Endothelial cell of umbilical vein (primary cell): ENCODE measurements around the gene PLXNA4. TPM values are rescaled to one million over a fixed set of nuclear protein-coding genes. Genes with fewer than 3 reads are reported as not detected.

Source experiments
- BruUV-seq: library from RNA; stranded (reverse); fragments of 400-500 nt; replicated peaks from 2 replicates; lab custom pipeline; 2021; lab: Mats Ljungman, UMichigan
- CTCF ChIA-PET: fragments of 300-600, 350-600 bp; sonication (Branson Sonifier 250); formaldehyde crosslinking; loops from one replicate; lab custom pipeline; 2021; ENCODE audit warnings: antibody characterized with exemption, inconsistent platforms; lab: Charles Lee
- POLR2A ChIA-PET: fragments of 300-600, 350-600 bp; sonication (Branson Sonifier 250); formaldehyde crosslinking; loops from one replicate; lab custom pipeline; 2021; ENCODE audit warnings: antibody characterized with exemption, inconsistent platforms; lab: Charles Lee
- DNase-seq: peaks from one replicate; pipeline ENCODE4 v3.0.0-alpha.2; 2011; ENCODE audit warnings: low read depth, low spot score
- FAIRE-seq: peaks from 2 replicates; lab custom pipeline; 2011; peaks lifted over from hg19 to GRCh38; lab: Jason Lieb, UNC
- H2AFZ ChIP-seq: 2 replicates; pipeline ENCODE4 v1.6.0; 2012; ENCODE audit warnings: low read depth, low read length, control low read depth, inconsistent platforms
- H3K27ac ChIP-seq: 2 replicates; pipeline ENCODE4 v1.5.1; 2011; ENCODE audit warnings: low read depth, mild to moderate bottlenecking, control low read depth, low read length, moderate library complexity; ENCODE audit not compliant: insufficient read depth
- H3K27me3 ChIP-seq, 2 experiments: 2 replicates each; pipeline versions ENCODE4 v1.6.0 to v1.6.1; 2011; ENCODE audit warnings: low read length in 2 of 2, mixed read lengths in 1 of 2; ENCODE audit not compliant: control insufficient read depth in 2 of 2, insufficient read depth in 2 of 2
- H3K36me3 ChIP-seq, 2 experiments: 2 replicates in 1 of 2; 3 replicates in 1 of 2; pipeline ENCODE4 v1.5.1; 2011; ENCODE audit warnings: low read length in 2 of 2, mild to moderate bottlenecking in 1 of 2, moderate library complexity in 1 of 2; ENCODE audit not compliant: control insufficient read depth in 2 of 2, insufficient read depth in 2 of 2; ENCODE audit errors: extremely low read depth in 1 of 2
- H3K4me1 ChIP-seq: 3 replicates; pipeline ENCODE4 v1.5.1; 2011; ENCODE audit warnings: mild to moderate bottlenecking, low read length; ENCODE audit not compliant: control insufficient read depth, insufficient read depth; ENCODE audit errors: extremely low read depth
- H3K4me2 ChIP-seq: 2 replicates; pipeline ENCODE4 v1.6.1; 2011; ENCODE audit warnings: low read length, control low read depth, mixed read lengths; ENCODE audit not compliant: insufficient read depth
- H3K4me3 ChIP-seq, 3 experiments: fragments of 200-600 bp in 1 of 3; sonication (generic), shearing (Covaris generic) in 1 of 3; replicated peaks in 1 of 3; 2 replicates each; pipeline ENCODE4 v1.5.1; 2011 to 2016; ENCODE audit warnings: control low read depth in 3 of 3, low read length in 3 of 3, mild to moderate bottlenecking in 2 of 3, inconsistent platforms in 1 of 3, low read depth in 1 of 3, moderate library complexity in 1 of 3; ENCODE audit not compliant: insufficient read depth in 1 of 3
- H3K79me2 ChIP-seq: 2 replicates; pipeline ENCODE4 v1.6.0; 2012; ENCODE audit warnings: low read length, inconsistent platforms; ENCODE audit not compliant: control insufficient read depth, insufficient read depth
- H3K9ac ChIP-seq: replicated peaks from 2 replicates; pipeline ENCODE3; 2011; ENCODE audit warnings: low read length, control low read depth; ENCODE audit not compliant: insufficient read depth; ENCODE audit errors: extremely low read depth
- H3K9me1 ChIP-seq: replicated peaks from 3 replicates; pipeline ENCODE4 v1.6.0; 2011; ENCODE audit warnings: mild to moderate bottlenecking, low read length; ENCODE audit not compliant: control insufficient read depth, insufficient read depth; ENCODE audit errors: extremely low read depth
- H3K9me3 ChIP-seq: replicated peaks from 2 replicates; pipeline ENCODE4 v1.5.1; 2012; ENCODE audit warnings: low read length, inconsistent platforms; ENCODE audit not compliant: control insufficient read depth, insufficient read depth
- H4K20me1 ChIP-seq: replicated peaks from 2 replicates; pipeline ENCODE3; 2011; ENCODE audit warnings: mild to moderate bottlenecking, low read length; ENCODE audit not compliant: control insufficient read depth, insufficient read depth; ENCODE audit errors: extremely low read depth
- CTCF ChIP-seq, 2 donors: IDR thresholded peaks; 1 replicate in 1 of 2; 2 replicates in 1 of 2; pipeline ENCODE4 v1.5.1; 2011; ENCODE audit warnings: low read length in 2 of 2, mild to moderate bottlenecking in 2 of 2, moderate library complexity in 2 of 2, control low read depth in 1 of 2, inconsistent platforms in 1 of 2, low read depth in 1 of 2; ENCODE audit not compliant: insufficient read depth in 1 of 2; ENCODE audit errors: extremely low read depth in 1 of 2
- EZH2 ChIP-seq: IDR thresholded peaks from 2 replicates; pipeline ENCODE4 v1.6.1; 2012; ENCODE audit warnings: borderline replicate concordance, low read depth, mild to moderate bottlenecking, moderate library complexity, low read length, inconsistent platforms; ENCODE audit not compliant: severe bottlenecking
- FOS ChIP-seq: IDR thresholded peaks from 2 replicates; pipeline ENCODE4 v1.6.1; 2011; ENCODE audit warnings: mild to moderate bottlenecking, low read length, moderate library complexity, borderline replicate concordance; ENCODE audit not compliant: insufficient read depth
- GATA2 ChIP-seq: IDR thresholded peaks from 2 replicates; pipeline ENCODE4 v1.7.0; 2011; ENCODE audit warnings: low read depth, mild to moderate bottlenecking, moderate library complexity, mixed read lengths, low read length; ENCODE audit not compliant: insufficient read length, insufficient read depth
- JUN ChIP-seq: IDR thresholded peaks from 2 replicates; pipeline ENCODE4 v1.6.1; 2011; ENCODE audit warnings: borderline replicate concordance, low read depth; ENCODE audit not compliant: insufficient read length, insufficient read depth
- MAX ChIP-seq: IDR thresholded peaks from 2 replicates; pipeline ENCODE4 v1.6.1; 2011; ENCODE audit not compliant: insufficient read depth, insufficient read length
- MYC ChIP-seq: IDR thresholded peaks from one replicate; pipeline ENCODE4 v1.6.1; 2011; ENCODE audit warnings: mild to moderate bottlenecking, low read depth, low read length
- POLR2A ChIP-seq: IDR thresholded peaks from 2 replicates; pipeline ENCODE4 v1.6.1; 2012; ENCODE audit warnings: low read depth, mild to moderate bottlenecking, control low read depth, low read length
- POLR2AphosphoS5 ChIP-seq: IDR thresholded peaks from 2 replicates; pipeline ENCODE4 v1.6.1; 2012; ENCODE audit warnings: low read depth, mild to moderate bottlenecking, control low read depth, low read length, moderate library complexity; ENCODE audit not compliant: insufficient read depth
- dilution Hi-C: fragments of 300-500 bp; cut with MboI; formaldehyde crosslinking; loops from one replicate; pipeline ENCODE4 v1.15.0; 2019; ENCODE audit warnings: low sequenced_read_pairs; ENCODE audit not compliant: extremely low pct_ligation_motif_present
- intact Hi-C: fragments of 100-400 bp; cut with micrococcal nuclease; formaldehyde crosslinking; loops from one replicate; pipeline ENCODE4 v1.10.0; 2022
- polyA plus RNA-seq, 4 experiments: library from polyadenylated mRNA; depleted of rRNA in 3 of 4; stranded (reverse) in 3 of 4; unstranded in 1 of 4; fragments of >200 nt; gene quantifications; 2 replicates each; pipeline versions ENCODE4 v1.2.1 to v1.2.3, GENCODE V29; 2011 to 2012; ENCODE audit warnings: missing spikeins in 1 of 4
- total RNA-seq: library from RNA; stranded (reverse); gene quantifications from 2 replicates; pipeline ENCODE4 v1.2.3, GENCODE V29; 2021

The PLXNA4 gene
- total and polyA plus RNA-seq, 2 donors (not counting 3 experiments of a cell fraction or from before 2014, with no cell fraction given), result 12.1 to 20.4 TPM

GRCh38 chr7:132263151-132263550 is 313.1 kb downstream of the PLXNA4 start:
- no peak for DNase-seq
- intact Hi-C loops (no loop called here), dilution Hi-C loops (no loop called here)
- H3K4me1 ChIP-seq, result no peaks in the 10 kb centered on the region
- ChIA-PET POLR2A (no interaction called here), CTCF (no interaction called here)
- no peak overlapping the region for H3K4me3 ChIP-seq
- H2AFZ ChIP-seq, result no peak overlapping the region
- no peaks in the 10 kb centered on the region for H4K20me1 ChIP-seq
- no peaks in the 10 kb centered on the region for H3K79me2 ChIP-seq
- no peak overlapping the region for H3K27ac ChIP-seq
- no peaks in the 10 kb centered on the region for H3K9me3 ChIP-seq
- no TSS peak for BruUV-seq
- no peak overlapping the region for H3K4me2 ChIP-seq
- TF ChIP-seq FOS, result no peak
- no peak for TF ChIP-seq CTCF (IDR thresholded peaks at IDR 0.05; ENCODE audit: extremely low read depth in 1 of 2, insufficient read depth in 1 of 2, low read depth in 1 of 2, low read length in 2 of 2)
- H3K9me1 ChIP-seq, result no peaks in the 10 kb centered on the region
- no peak overlapping the region for H3K9ac ChIP-seq
- no peaks in the 10 kb centered on the region for H3K36me3 ChIP-seq
- FAIRE-seq, result no peak
- H3K27me3 ChIP-seq, result no peaks in the 10 kb centered on the region

GRCh38 chr7:132262160-132262470 is 314.2 kb downstream of the PLXNA4 start:
- POLR2A ChIA-PET, result no interaction called here
- H3K79me2 ChIP-seq, result no peaks in the 10 kb centered on the region
- H2AFZ ChIP-seq, result no peak overlapping the region
- no peaks in the 10 kb centered on the region for H4K20me1 ChIP-seq
- dilution Hi-C loops, result no loop called here
- H3K4me1 ChIP-seq, result no peaks in the 10 kb centered on the region
- DNase-seq (no peak), FAIRE-seq (no peak)
- CTCF ChIA-PET, result no interaction called here
- TF ChIP-seq MAX, result no peak
- no peak for TF ChIP-seq FOS
- TF ChIP-seq JUN, result no peak
- TF ChIP-seq MYC, result no peak
- no peak for TF ChIP-seq CTCF (IDR thresholded peaks at IDR 0.05; ENCODE audit: extremely low read depth in 1 of 2, insufficient read depth in 1 of 2, low read depth in 1 of 2, low read length in 2 of 2)
- no peak for TF ChIP-seq POLR2AphosphoS5
- no peak for TF ChIP-seq EZH2
- TF ChIP-seq GATA2, result no peak
- no peak for TF ChIP-seq POLR2A
- no peak overlapping the region for H3K4me2 ChIP-seq
- no peaks in the 10 kb centered on the region for H3K9me1 ChIP-seq
- H3K36me3 ChIP-seq, result no peaks in the 10 kb centered on the region
- no peaks in the 10 kb centered on the region for H3K27me3 ChIP-seq
- H3K4me3 ChIP-seq, result no peak overlapping the region
- intact Hi-C loops, result no loop called here
- no peak overlapping the region for H3K27ac ChIP-seq
- no peak overlapping the region for H3K9ac ChIP-seq
- no peaks in the 10 kb centered on the region for H3K9me3 ChIP-seq
- no TSS peak for BruUV-seq
